ENCODE data around the gene ZNF155.

Gene ZNF155

DNA sequence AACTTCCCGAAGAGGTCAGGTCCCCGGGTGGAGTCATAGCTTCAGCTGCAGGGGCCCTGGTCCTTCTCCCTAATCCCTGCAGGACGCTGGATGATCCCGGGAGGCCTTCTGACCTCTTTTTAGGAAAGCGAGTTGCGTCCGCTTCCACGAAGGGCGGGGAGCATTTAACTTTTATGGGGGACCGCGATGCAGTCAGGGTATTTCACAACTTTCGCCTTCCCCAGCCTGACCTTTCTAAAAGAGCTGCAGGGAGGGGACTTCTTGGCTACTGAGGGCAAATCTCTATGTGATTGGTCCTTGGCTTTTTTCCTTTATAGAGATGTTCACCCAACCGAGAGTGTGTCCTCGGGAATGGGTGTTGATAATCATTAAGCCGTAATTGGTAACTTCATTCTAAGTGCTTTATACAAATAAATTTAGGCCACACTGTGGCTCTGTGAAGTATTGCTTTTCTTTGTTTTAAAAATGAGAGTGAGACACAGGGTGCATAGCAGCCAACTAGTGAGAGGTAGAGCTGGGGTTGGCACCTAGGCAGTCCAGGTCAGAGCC, 19.5 kb downstream of the ZNF155 start:
- no peak for DNase-seq (ENCODE audit: low spot score)

DNA sequence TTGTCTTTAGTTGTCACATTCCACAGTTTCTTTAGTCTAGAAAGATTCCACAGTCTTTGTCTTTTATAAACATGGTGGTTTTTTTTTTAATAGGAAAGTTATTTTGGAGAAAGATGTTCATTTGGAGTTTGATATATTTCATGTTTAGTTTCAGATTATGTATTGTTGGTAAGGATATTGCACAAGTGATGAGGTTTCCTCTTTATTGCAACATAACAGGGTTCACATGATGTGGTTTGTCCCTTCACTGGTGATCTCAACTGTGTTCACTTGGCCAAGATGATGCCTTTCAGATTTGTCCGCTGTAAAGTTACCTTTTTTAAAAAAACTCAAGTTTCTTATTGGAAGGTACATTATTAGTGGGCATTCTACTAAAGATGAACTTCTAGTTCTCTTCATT, 22.0 kb downstream of the ZNF155 start:
- DNase-seq (ENCODE audit: low spot score), result no peak

DNA sequence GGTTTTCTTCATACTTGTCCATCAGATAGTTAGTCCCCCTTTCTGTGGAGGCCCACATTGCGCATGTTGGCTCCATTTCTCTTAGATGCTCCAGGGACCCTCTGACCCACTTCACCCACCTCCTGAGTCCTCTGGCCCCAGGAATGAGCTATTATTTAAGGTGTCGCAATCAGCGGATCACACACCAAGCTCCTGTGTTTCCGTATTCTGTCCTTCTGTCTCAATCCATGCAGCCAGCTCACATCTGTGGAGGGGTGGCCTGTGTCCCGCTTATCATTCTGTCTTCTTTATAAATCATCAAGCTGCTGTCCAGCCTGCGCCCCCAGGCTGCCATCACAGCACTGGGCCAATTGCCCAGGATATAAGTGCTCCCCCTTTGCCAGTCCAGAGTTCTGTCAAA, 23.5 kb downstream of the ZNF155 start:
- no peak for DNase-seq (ENCODE audit: low spot score)

DNA sequence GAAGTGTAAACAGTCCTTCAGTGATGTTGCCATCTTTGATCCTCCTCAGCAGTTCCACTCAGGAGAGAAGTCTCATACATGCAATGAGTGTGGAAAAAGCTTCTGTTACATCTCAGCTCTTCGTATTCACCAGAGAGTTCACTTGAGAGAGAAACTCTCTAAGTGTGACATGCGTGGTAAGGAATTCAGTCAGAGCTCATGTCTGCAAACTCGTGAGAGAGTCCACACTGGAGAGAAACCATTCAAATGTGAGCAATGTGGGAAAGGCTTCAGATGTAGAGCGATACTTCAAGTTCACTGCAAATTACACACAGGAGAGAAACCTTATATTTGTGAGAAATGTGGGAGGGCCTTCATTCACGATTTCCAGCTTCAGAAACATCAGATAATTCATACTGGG, 26.5 kb downstream of the ZNF155 start:
- no peak for DNase-seq (ENCODE audit: low spot score)

DNA sequence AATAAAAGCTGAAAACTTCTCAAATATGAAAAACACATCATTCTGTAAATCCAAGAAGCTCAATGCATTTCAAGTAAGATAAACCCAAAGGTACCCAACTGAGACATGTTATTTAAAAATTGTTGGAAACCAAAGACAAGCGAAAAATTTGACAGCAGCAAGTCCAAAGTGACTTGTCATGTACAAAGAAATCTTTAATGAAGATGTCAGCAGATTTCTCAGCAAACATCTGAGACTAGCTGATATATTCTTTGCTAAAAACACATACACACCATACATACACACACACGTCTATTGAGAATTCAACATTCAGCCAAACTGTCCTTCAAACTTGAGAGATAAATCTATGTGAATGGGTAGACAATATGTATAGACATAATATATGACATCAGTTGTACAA, 35.5 kb downstream of the ZNF155 start:
- DNase-seq (ENCODE audit: low spot score), result no peak

DNA sequence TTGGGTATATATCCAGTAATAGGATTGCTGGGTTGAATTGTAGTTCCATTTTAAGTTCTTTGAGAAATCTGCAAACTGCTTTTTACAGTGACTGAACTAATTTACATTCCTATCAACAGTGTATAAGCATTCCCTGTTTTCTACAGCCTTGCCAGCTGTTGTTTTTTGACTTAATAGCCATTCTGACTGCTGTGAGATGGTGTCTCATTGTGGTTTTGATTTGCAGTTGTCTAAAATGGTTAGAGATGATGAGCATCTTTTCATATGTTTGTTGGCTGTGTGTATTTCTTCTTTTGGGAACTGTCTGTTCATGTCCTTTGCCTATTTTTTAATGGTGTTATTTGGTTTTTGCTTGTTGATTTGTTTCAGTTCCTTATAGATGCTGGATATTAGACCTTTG, 37.2 kb downstream of the ZNF155 start:
- no peak for DNase-seq (ENCODE audit: low spot score)

DNA sequence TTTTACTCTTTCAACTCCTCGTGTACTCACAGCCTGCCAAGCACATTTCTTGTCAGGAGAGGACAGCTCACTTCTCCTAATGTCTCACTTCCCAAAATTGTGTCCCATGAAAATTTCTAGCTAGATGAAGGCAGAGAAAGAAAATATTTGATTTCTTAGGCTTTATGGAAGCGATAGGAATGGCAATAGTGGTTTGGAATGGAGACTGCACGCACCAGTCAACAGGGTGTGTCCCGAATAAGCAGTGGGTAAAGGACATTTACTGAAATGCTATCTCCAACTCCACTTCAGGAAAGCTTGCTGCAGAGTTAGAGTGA, 40.9 kb downstream of the ZNF155 start:
- no peak for DNase-seq (ENCODE audit: low spot score)

DNA sequence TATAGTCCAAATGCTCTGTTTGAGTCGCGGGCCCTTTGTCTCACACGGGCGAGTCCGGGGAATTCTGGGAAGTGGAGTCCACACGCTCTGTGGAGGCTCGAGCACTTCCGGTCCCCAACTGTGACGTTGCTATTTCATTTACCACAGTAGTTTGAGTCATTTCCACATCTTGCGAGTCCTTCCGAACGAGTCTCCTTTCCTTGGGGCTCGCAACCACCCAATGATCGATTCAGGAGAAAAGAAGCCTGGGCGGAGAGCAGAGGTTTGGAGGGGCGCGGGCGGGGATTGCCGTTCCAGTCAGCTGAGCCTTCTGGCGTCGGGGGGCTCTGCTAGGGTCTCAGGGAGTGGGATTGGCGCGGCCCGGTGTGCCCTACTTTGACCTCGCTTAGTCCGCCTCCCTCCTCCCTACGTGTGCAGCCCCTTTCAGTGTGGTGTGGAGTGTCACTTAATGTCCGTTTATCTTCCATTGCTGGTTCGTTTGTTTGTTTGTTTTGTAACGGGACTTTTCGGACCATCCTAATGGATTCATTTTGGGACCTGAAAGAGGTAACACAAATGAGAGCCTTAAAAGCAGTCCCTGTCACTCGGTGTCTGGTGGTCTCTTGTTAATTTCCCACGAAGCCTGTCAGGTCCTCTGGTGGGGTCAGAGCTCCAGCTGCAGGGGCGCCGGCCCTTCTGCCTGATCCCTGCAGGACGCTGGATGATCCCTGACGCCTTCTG, 41.4 kb downstream of the ZNF155 start, which contains the start of gene ZNF222:
Gene ZNF222, plus strand, starts transcription at position 163 of the 720 bp plus-strand sequence. Its CDS starts 58 bp downstream, at position 221.
- DNase-seq (ENCODE audit: low spot score), result peak; percentile 83

DNA sequence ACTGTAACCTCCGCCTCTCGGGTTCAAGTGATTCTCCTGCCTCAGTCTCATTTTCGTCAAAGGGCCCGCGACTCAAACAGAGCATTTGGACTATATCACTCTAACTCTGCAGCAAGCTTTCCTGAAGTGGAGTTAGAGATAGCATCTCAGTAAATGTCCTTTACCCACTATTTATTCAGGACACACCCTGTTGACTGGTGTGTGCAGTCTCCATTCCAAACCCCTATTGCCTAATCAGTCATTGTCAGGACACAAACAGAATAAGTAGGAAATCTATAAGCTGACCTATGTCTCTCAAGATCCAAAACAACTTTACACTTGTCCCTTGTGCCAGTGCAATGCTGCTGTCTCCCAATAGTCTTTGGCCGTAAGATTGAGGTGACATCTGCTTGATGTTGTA, 42.6 kb downstream of the ZNF155 start:
- DNase-seq (ENCODE audit: low spot score), result no peak

DNA sequence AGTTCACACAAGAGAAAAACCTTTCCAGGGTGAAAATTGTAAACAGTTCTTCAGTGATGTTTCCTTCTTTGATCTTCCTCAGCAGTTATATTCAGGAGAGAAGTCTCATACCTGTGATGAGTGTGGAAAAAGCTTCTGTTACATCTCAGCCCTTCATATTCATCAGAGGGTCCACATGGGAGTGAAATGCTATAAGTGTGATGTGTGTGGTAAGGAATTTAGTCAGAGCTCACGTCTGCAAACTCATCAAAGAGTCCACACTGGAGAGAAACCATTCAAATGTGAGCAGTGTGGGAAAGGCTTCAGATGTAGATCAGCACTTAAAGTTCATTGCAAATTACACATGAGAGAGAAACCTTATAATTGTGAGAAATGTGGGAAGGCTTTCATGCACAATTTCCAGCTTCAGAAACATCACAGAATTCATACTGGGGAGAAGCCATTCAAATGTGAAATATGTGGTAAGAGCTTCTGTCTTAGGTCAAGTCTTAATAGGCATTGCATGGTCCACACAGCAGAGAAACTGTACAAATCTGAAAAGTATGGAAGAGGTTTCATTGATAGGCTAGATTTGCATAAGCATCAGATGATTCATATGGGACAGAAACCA, 48.1 kb downstream of the ZNF155 start:
- no peak for DNase-seq (ENCODE audit: low spot score)

DNA sequence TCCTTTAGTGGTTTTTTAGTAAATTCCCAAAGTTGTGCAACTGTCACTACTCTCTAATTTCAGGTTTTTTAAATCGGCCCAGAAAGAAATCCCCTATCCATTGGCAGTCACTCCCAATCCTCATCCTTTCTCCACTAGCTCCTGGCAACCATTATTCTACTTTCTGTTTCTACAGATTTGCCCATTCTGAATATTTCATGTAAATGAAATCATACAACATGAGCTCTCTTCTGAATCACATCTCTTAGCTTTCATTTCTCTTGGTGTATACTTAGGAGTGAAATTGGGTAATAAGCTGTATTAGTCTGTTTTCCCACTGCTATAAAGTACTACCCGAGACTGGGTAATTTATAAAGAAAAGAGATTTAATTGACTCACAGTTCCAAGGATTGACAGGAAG, 58.2 kb downstream of the ZNF155 start:
- DNase-seq (ENCODE audit: low spot score), result no peak

All from CD4-positive, alpha-beta T cell treated with Interleukin-2 at 100 ng/mL for 4 hours (primary cell).